Esophagus (tissue), 2 donors: Measurements from ENCODE around the gene PTPRD. TPM values are rescaled to one million over a fixed set of nuclear protein-coding genes. Genes with fewer than 3 reads are reported as not detected.
"Not testable (repeated sequence)": the region's sequence is repeated elsewhere in the genome, so short reads cannot be mapped to it uniquely, and the experiment has no call there.

ENCODE experiments used
- H3K27ac ChIP-seq, 2 donors: one replicate each; pipeline ENCODE4 v1.5.1; 2013; ENCODE audit warnings: low read depth in 2 of 2, mild to moderate bottlenecking in 2 of 2, inconsistent platforms in 1 of 2, low read length in 1 of 2, moderate library complexity in 1 of 2
- H3K27me3 ChIP-seq, 2 donors: one replicate each; pipeline ENCODE4 v1.6.1; 2013; ENCODE audit warnings: low read length in 2 of 2, control low read depth in 1 of 2, mild to moderate bottlenecking in 1 of 2; ENCODE audit not compliant: insufficient read depth in 2 of 2, control insufficient read depth in 1 of 2
- H3K36me3 ChIP-seq, 2 donors: one replicate each; pipeline ENCODE4 v1.6.1; 2013; ENCODE audit warnings: low read length in 1 of 2; ENCODE audit not compliant: control insufficient read depth in 2 of 2, insufficient read depth in 2 of 2
- H3K4me1 ChIP-seq, 2 donors: one replicate each; pipeline ENCODE4 v1.6.1; 2013; ENCODE audit warnings: low read length in 1 of 2; ENCODE audit not compliant: control insufficient read depth in 2 of 2, insufficient read depth in 2 of 2
- H3K4me3 ChIP-seq, 2 donors: one replicate each; pipeline ENCODE4 v1.5.1; 2013; ENCODE audit warnings: low read length in 2 of 2, mild to moderate bottlenecking in 2 of 2, low read depth in 1 of 2, moderate library complexity in 1 of 2
- H3K9me3 ChIP-seq, 2 donors: one replicate each; pipeline ENCODE4 v1.6.1; 2013; ENCODE audit warnings: mild to moderate bottlenecking in 2 of 2, low read depth in 1 of 2, low read length in 1 of 2, moderate library complexity in 1 of 2; ENCODE audit not compliant: control insufficient read depth in 2 of 2, insufficient read depth in 1 of 2
- WGBS, 2 donors: extraction: QIAGEN DNeasy Blood & Tissue Kit; methylation state at CpG; one replicate each; pipeline ENCODE4 v1.1.7; 2013; 5-methylcytosine and 5-hydroxymethylcytosine counted together
- polyA plus RNA-seq, 2 donors: library from polyadenylated mRNA; stranded (reverse); fragments of 200-250 nt; gene quantifications; one replicate each; pipeline ENCODE4 v1.2.3, GENCODE V29; 2013
- donor health status: healthy with polysubstance abuse.
- donor health status: Bipolar disorder and iron deficiency.

Gene PTPRD
- polyA plus RNA-seq, 2 donors, result 0.53 to 0.60 TPM

DNA sequence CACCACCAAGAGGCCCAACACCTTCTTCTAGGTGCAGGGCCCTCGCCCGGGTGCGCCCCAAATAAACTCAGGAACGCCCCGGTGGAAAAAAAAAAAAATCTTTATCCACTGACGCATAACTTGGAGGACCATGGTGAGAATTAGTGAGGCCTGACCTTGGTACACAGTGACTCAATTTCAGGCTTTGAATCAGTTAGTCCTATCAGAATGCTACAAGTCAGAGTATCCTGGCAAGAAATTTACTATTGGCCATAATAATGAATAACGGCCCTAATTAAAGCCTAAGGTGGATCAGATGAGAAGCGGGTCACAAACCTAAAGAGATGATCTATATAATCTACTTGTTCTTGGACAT lies 1899.0 kb downstream of the PTPRD start:
- WGBS, 2 donors, result 83 to 85% methylated on average over 8 of the region's 8 CpGs
- H3K4me1 ChIP-seq, result no peaks in the 10 kb centered on the region

DNA sequence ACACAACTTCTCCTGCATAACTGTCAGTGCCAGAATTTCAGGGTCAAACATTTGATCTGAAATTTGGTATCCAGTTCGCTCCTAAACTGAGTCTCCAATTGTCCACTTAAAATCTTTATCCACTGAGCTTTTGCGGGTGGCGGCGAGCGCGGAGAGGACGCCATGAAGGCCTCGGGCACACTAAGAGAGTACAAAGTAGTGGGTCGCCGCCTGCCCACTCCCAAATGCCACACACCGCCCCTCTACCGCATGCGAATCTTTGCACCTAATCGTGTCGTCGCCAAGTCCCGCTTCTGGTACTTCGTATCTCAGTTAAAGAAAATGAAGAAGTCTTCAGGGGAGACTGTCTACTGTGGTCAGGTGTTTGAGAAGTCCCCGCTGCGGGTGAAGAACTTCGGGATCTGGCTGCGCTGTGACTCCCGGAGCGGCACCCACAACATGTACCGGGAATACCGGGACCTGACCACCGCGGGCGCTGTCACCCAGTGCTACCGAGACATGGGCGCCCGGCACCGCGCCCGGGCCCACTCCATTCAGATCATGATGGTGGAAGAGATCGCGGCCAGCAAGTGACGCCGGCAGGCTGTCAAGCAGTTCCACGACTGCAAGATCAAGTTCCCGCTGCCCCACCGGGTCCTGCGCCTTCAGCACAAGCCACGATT lies 1899.5 kb downstream of the PTPRD start:
- Histone ChIP-seq H3K27ac (no peak overlapping the region), H3K4me1 (no peaks in the 10 kb centered on the region), H3K27me3 (no peaks in the 10 kb centered on the region), H3K36me3 (no peaks in the 10 kb centered on the region), H3K4me3 (no peak overlapping the region), H3K9me3 (peaks cover 0 to 4% of the 10 kb centered on the region in 2 donors)
- 96 to 97% methylated on average over 44 of the region's 44 CpGs for WGBS, 2 donors

More for the DNA sequence above, 1899.0 kb downstream of the PTPRD start:
- Histone ChIP-seq H3K27me3 (no peaks in the 10 kb centered on the region), H3K4me3 (no peak overlapping the region), H3K9me3 (peaks cover 0 to 4% of the 10 kb centered on the region in 2 donors), H3K27ac (no peak overlapping the region), H3K36me3 (no peaks in the 10 kb centered on the region)

DNA sequence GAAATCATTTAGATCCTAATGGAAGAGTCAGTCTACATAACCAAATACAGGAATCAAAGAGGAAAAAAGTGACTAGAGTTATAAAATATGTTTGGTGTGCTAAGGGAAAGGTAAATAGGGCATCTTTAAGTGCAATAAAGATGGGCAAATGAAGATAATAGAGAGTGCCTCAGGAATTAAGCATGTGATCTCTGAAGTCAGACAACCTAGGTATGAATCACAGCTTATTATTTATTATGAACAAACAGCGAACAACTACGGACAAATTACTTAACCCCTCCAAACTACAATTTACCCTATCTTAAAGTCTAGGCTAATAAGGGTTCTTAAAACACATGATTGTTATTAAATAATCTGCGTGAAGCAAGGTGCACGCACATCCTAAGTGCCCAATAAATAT lies 1903.1 kb downstream of the PTPRD start:
- no peaks in the 10 kb centered on the region for H3K36me3 ChIP-seq
- H3K27me3 ChIP-seq, result no peaks in the 10 kb centered on the region
- WGBS, 2 donors, result 89% methylated on average over 4 of the region's 4 CpGs
- H3K27ac ChIP-seq, result no peak overlapping the region
- H3K4me3 ChIP-seq, result no peak overlapping the region
- H3K4me1 ChIP-seq, result no peaks in the 10 kb centered on the region
- peaks cover 0 to 4% of the 10 kb centered on the region in 2 donors for H3K9me3 ChIP-seq

DNA sequence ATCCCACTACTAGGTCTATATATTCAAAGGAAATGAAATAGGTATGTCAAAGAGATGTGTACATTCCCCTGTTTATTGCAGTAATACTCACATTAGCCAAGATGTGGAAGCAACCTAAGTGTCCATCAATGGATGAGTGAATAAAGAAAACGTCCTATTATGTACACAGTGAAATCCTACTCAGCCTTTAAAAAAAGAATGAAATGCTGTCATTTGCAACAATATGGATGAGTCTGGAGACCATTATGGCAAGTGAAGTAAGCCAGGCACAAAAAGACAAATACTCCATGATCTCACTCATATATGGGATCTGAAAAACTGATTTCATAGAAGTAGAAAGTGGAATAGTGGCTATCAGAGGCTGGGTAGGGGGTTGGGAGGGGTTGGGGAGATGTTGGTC lies 1904.1 kb downstream of the PTPRD start:
- H3K4me1 ChIP-seq, result no peaks in the 10 kb centered on the region
- no peaks in the 10 kb centered on the region for H3K36me3 ChIP-seq
- H3K9me3 ChIP-seq, result peaks cover 0 to 4% of the 10 kb centered on the region in 2 donors
- 48 to 57% methylated on average over 1 of the region's 1 CpG for WGBS, 2 donors
- no peaks in the 10 kb centered on the region for H3K27me3 ChIP-seq
- no peak overlapping the region for H3K27ac ChIP-seq
- no peak overlapping the region for H3K4me3 ChIP-seq

DNA sequence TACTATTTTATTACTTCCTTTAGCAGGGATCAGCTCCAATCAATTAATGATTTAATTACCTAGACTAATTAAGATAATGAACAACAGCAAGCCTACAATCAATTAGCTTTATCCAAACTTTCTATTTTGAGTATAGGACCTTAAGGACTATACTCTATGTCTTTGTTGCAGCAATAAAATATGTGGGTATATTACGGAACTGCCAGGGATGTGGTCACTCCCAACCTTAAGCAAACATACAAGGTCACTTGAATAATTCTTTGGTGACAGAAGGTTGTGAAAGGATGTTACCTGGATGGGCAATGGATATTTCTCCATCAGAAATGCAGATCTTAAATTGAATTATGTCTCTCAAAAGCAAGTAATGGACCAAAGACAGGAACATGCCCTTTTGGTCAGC lies 1905.8 kb downstream of the PTPRD start:
- no peaks in the 10 kb centered on the region for H3K4me1 ChIP-seq
- 83 to 95% methylated on average over 1 of the region's 1 CpG for WGBS, 2 donors
- H3K9me3 ChIP-seq, result no peaks in the 10 kb centered on the region

DNA sequence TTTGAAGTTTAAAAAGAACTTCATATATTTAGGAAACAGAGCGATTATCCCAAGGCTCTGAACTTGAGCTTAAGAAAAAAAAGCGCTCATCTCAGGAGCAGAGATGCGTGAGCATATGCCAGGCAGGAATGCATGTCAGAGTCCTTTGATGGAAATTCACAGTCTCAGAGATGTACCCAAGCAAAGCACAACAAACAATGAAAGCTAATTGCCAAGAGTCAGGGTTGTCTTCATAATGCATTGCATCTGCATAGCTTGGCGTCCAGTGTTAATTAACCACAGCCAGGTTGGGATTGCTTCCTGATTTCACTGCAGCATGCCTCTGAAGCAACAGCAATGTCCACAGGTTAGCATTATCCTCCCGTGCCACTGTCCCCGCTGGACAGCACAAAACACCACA lies 1906.3 kb downstream of the PTPRD start:
- Histone ChIP-seq H3K27me3 (no peaks in the 10 kb centered on the region), H3K4me1 (no peaks in the 10 kb centered on the region), H3K36me3 (no peaks in the 10 kb centered on the region), H3K9me3 (no peaks in the 10 kb centered on the region), H3K4me3 (no peak overlapping the region), H3K27ac (no peak overlapping the region)
- WGBS, 2 donors, result 84 to 91% methylated on average over 6 of the region's 6 CpGs

More for the DNA sequence above, 1905.8 kb downstream of the PTPRD start:
- Histone ChIP-seq H3K36me3 (no peaks in the 10 kb centered on the region), H3K27me3 (no peaks in the 10 kb centered on the region), H3K4me3 (no peak overlapping the region), H3K27ac (no peak overlapping the region)

DNA sequence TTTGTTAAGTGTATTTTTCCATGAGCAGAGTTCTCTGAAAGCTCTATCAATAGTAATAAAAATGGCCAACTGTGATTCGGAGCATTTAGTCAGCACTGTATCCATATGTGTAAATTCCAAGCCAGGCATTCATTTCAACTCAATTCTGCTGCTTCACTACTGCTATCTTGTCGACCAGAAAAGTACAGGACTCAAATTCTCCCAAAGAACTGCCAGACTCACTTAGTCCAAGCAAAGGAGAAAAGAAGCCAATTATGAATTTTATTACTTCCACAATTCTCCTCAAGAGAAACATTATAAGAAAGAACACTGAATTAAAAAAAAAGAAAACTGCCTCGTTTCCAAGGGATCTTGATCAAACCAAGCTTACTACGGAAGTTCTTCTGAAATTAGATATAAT lies 1906.9 kb downstream of the PTPRD start:
- H3K4me1 ChIP-seq, result no peaks in the 10 kb centered on the region
- H3K4me3 ChIP-seq, result no peak overlapping the region
- no peaks in the 10 kb centered on the region for H3K27me3 ChIP-seq
- WGBS, 2 donors, result 69 to 75% methylated on average over 4 of the region's 4 CpGs
- no peaks in the 10 kb centered on the region for H3K36me3 ChIP-seq
- no peaks in the 10 kb centered on the region for H3K9me3 ChIP-seq
- H3K27ac ChIP-seq, result no peak overlapping the region

DNA sequence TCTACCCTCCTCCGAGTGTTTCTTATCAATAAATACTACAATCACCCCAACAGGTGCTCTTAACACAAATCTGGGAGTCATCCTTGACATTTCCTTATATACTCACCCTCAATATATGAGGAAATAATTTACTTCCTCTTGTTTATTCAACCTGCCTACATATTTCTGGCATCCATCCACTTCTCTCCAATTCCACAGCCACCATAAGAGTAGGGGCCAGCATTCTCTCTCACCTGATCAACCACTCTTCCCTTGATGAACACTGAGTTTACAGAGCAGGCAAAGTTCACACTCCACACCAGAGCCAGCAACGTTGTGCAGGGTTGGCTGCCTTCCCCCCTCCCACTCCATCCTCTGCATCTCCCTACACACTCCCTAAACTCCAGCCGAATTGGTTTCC lies 1908.9 kb downstream of the PTPRD start:
- Histone ChIP-seq H3K4me3 (no peak overlapping the region), H3K4me1 (no peaks in the 10 kb centered on the region), H3K27ac (no peak overlapping the region), H3K9me3 (no peaks in the 10 kb centered on the region), H3K36me3 (no peaks in the 10 kb centered on the region), H3K27me3 (no peaks in the 10 kb centered on the region)
- WGBS, 2 donors, result 60 to 67% methylated on average over 3 of the region's 3 CpGs

DNA sequence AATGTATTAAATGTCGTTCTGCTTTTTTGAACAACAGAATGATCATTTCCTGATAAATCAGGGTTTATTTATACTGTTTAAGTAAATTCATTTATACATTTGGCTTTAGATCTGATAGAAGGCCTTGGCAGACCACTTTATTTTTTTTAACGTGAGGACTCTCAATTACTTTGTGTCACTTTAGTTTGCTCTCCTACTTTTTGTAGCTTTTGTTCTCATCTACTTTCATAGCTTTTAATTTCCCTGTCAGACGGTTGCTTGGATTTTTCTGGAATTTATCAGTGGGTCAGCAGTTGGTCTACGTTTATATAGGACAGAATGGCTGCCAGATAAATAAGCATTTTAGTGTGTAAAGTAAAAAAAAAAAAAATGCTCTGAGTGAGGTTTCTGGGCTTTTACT lies 1910.9 kb downstream of the PTPRD start:
- Histone ChIP-seq H3K9me3 (no peaks in the 10 kb centered on the region), H3K27me3 (no peaks in the 10 kb centered on the region), H3K4me1 (no peaks in the 10 kb centered on the region), H3K4me3 (no peak overlapping the region), H3K36me3 (no peaks in the 10 kb centered on the region), H3K27ac (no peak overlapping the region)
- WGBS, 2 donors, result 47 to 59% methylated on average over 4 of the region's 4 CpGs

DNA sequence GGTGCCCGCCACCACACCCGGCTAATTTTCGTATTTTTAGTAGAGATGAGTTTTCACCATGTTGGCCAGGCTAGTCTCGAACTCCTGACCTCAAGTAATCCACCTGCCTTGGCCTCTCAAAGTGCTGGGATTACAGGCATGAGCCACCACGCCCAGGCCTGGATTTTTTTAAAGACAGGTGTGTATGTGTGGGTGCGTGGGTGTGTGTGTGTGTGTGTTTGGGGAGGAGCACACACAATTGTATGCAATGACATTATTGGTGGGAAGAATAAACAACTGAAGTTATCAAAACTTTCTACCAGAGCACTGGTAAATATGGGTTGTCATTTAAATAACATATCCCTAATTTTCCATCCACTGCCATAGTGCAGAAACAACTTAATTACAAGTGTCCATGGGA lies 1915.2 kb downstream of the PTPRD start:
- not testable (repeated sequence) for H3K9me3 ChIP-seq, H3K27ac ChIP-seq, H3K27me3 ChIP-seq, H3K4me3 ChIP-seq, H3K36me3 ChIP-seq, H3K4me1 ChIP-seq
- 91 to 96% methylated on average over 6 of the region's 6 CpGs for WGBS, 2 donors
